Glutamatergic neuron (in vitro differentiated cells): Measurements from ENCODE around the gene C2CD3. TPM values are rescaled to one million over a fixed set of nuclear protein-coding genes. Genes with fewer than 3 reads are reported as not detected.

Experiments
- DNase-seq: peaks from one replicate; pipeline ENCODE4 v3.0.0; 2022
- H3K27ac Mint-ChIP-seq: one replicate; pipeline ENCODE4 v1.8.0; 2020; ENCODE audit warnings: mild to moderate bottlenecking, mixed read lengths, inconsistent platforms; ENCODE audit not compliant: unreplicated experiment
- H3K27me3 Mint-ChIP-seq: one replicate; pipeline ENCODE4 v1.8.0; 2020; ENCODE audit warnings: mild to moderate bottlenecking, moderate library complexity, mixed read lengths, inconsistent platforms; ENCODE audit not compliant: unreplicated experiment
- H3K36me3 Mint-ChIP-seq: one replicate; pipeline ENCODE4 v1.8.0; 2020; ENCODE audit warnings: mild to moderate bottlenecking, mixed read lengths, inconsistent platforms; ENCODE audit not compliant: unreplicated experiment
- H3K4me1 Mint-ChIP-seq: one replicate; pipeline ENCODE4 v1.8.0; 2020; ENCODE audit warnings: mild to moderate bottlenecking, low read depth, mixed read lengths, inconsistent platforms; ENCODE audit not compliant: unreplicated experiment
- H3K4me3 Mint-ChIP-seq: one replicate; pipeline ENCODE4 v1.8.0; 2020; ENCODE audit warnings: mild to moderate bottlenecking, mixed read lengths, inconsistent platforms; ENCODE audit not compliant: unreplicated experiment
- H3K9me3 Mint-ChIP-seq: one replicate; pipeline ENCODE4 v1.8.0; 2020; ENCODE audit warnings: mild to moderate bottlenecking, moderate library complexity, mixed read lengths, inconsistent platforms; ENCODE audit not compliant: unreplicated experiment
- total RNA-seq: library from RNA; stranded (reverse); fragmentation: NEBNext Ultra II Directional; extraction: Animal tissue kit (Norgen Biotek cat#: 25700); gene quantifications from one replicate; pipeline ENCODE4 v1.2.1, GENCODE V29; 2021; ENCODE audit not compliant: unreplicated experiment
- TF ChIP-seq, protein P1 (sequence below): fragments of 200-600 bp; sonication (generic); IDR thresholded peaks from one replicate; pipeline ENCODE4 v1.5.0; 2021; ENCODE audit not compliant: partially characterized antibody, unreplicated experiment

The C2CD3 gene
- total RNA-seq, 1 donor from 2014 or later = 182 TPM

DNA sequence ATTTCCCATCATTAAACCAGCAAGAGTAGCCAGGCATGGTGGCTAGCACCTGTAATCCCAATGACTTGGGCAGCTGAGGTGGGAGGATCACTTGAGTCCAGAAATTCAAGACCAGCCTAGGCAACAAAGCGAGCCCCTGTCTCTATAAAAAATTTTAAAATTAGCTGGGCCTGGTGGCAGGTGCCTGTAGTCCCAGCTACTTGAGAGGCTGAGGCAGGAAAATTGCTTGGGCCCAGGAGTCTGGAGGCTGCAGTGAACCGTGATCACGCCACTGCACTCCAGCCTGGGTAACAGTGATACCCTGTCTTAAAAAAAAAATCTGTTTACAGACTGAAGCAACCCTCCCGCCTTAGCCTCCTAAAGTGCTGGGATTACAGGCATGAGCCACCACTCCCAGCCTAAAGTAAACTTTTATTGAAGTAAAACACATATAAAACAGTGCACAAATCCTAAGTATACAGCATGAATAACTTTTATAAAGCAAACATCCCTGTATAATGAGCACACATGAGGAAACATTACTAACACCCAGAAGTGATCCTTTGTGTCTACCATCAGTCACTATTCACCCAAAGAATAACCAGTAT, 174.5 kb downstream of the C2CD3 start:
- Mint-ChIP-seq H3K9me3 (peaks cover 2% of the 10 kb centered on the region), H3K36me3 (no peaks in the 10 kb centered on the region), H3K4me3 (no peak overlapping the region), H3K27me3 (peaks cover 2% of the 10 kb centered on the region), H3K27ac (no peak overlapping the region), H3K4me1 (peaks cover 10% of the 10 kb centered on the region)
- no peak for DNase-seq
- TF ChIP-seq, protein P1, sequence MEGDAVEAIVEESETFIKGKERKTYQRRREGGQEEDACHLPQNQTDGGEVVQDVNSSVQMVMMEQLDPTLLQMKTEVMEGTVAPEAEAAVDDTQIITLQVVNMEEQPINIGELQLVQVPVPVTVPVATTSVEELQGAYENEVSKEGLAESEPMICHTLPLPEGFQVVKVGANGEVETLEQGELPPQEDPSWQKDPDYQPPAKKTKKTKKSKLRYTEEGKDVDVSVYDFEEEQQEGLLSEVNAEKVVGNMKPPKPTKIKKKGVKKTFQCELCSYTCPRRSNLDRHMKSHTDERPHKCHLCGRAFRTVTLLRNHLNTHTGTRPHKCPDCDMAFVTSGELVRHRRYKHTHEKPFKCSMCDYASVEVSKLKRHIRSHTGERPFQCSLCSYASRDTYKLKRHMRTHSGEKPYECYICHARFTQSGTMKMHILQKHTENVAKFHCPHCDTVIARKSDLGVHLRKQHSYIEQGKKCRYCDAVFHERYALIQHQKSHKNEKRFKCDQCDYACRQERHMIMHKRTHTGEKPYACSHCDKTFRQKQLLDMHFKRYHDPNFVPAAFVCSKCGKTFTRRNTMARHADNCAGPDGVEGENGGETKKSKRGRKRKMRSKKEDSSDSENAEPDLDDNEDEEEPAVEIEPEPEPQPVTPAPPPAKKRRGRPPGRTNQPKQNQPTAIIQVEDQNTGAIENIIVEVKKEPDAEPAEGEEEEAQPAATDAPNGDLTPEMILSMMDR = no peak

DNA sequence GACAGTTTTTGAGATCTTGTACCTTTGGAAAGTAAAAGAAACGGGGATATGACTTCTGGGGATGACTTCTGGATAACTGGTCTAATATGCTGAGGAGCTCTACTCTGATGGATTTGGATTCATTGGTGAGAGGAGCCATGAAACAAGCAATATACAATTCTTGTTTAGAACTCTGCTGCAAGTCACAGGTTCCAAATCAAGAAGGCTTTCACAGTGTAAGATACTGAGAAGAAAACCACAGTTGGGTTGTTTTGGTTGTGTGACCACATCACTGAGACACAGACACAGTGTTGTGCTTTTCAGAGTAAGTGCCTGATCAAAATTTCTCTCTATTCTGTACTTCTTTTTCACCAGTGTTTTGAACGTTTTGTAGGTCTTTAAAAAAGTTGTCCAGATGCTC, 175.1 kb downstream of the C2CD3 start:
- Mint-ChIP-seq H3K4me3 (no peak overlapping the region), H3K36me3 (no peaks in the 10 kb centered on the region), H3K9me3 (no peaks in the 10 kb centered on the region), H3K27ac (no peak overlapping the region), H3K4me1 (peaks cover 5% of the 10 kb centered on the region), H3K27me3 (peaks cover 2% of the 10 kb centered on the region)
- TF ChIP-seq, protein P1 = no peak
- no peak for DNase-seq

DNA sequence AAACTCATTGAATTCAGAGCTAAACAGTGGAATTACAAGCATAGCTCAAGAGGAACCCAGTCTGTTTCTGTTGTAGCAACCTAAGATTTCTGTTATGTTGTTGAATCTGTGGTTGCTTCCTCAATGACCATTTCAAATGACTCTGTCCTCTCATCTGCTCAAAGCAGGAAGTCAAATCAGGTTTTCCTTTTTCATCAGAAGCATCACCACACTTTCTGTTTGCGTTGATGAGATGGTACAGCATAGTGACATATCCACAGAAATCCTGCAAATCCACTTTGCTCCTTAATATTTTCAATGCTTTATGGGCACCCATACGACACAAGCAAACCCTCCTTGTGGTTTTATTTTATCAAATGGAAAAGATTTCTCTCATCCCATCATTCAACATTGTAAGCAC, 175.6 kb downstream of the C2CD3 start:
- no peaks in the 10 kb centered on the region for H3K9me3 Mint-ChIP-seq
- H3K36me3 Mint-ChIP-seq = no peaks in the 10 kb centered on the region
- no peak overlapping the region for H3K4me3 Mint-ChIP-seq
- TF ChIP-seq, protein P1 = no peak
- no peak overlapping the region for H3K27ac Mint-ChIP-seq
- peaks cover 3% of the 10 kb centered on the region for H3K4me1 Mint-ChIP-seq
- peaks cover 2% of the 10 kb centered on the region for H3K27me3 Mint-ChIP-seq
- no peak for DNase-seq

- H3K27ac Mint-ChIP-seq = no peak overlapping the region
- peaks cover 2% of the 10 kb centered on the region for H3K27me3 Mint-ChIP-seq
- peaks cover 3% of the 10 kb centered on the region for H3K4me1 Mint-ChIP-seq
- no peaks in the 10 kb centered on the region for H3K9me3 Mint-ChIP-seq
- no peaks in the 10 kb centered on the region for H3K36me3 Mint-ChIP-seq
- TF ChIP-seq, protein P1 = no peak
- H3K4me3 Mint-ChIP-seq = no peak overlapping the region
- DNase-seq = no peak
Measured at GRCh38 chr11:73991471-73992006, 179.3 kb downstream of the C2CD3 start.

DNA sequence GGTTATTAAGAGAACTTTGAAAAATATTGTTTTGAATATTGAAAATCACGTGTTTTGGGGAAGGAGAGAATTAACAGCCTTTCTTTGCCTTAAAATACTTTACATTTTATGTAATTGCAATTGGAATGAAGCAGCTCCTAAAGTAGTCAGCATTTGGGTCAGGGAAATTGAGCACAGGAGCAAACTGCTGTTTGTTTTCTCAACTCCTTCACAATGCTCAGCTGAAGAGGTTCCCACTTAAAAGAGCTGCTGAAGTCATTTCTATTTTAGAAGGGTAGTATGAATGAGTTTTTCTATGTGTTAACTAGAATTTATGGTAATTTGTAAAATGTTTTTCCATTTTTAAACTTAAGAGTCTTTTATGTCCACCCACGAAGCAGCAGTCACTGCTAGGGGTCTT, 180.1 kb downstream of the C2CD3 start:
- no peak overlapping the region for H3K4me3 Mint-ChIP-seq
- DNase-seq = no peak
- H3K4me1 Mint-ChIP-seq = peaks cover 3% of the 10 kb centered on the region
- H3K9me3 Mint-ChIP-seq = no peaks in the 10 kb centered on the region
- no peak overlapping the region for H3K27ac Mint-ChIP-seq
- no peaks in the 10 kb centered on the region for H3K36me3 Mint-ChIP-seq
- TF ChIP-seq, protein P1 = no peak
- H3K27me3 Mint-ChIP-seq = peaks cover 2% of the 10 kb centered on the region
